Renal pelvis (tissue), 4 donors: ENCODE results near the gene KIAA1217. TPM values are rescaled to one million over a fixed set of nuclear protein-coding genes. Genes with fewer than 3 reads are reported as not detected.

ENCODE experiments used
- DNase-seq: peaks from one replicate; pipeline ENCODE4 v3.0.0-alpha.2; 2013
- polyA plus RNA-seq, 3 donors: library from polyadenylated mRNA; unstranded; fragments of 120-200 nt; gene quantifications; one replicate each; pipeline ENCODE4 v1.2.1, GENCODE V29; 2013; ENCODE audit not compliant: insufficient read length in 3 of 3

KIAA1217 gene
- polyA plus RNA-seq, 3 donors: 83.5 to 102 (median 99.4) TPM

- DNase-seq: no peak
These were observed 381.9 kb downstream of the KIAA1217 start for GRCh38 chr10:24590697-24591457.

DNA sequence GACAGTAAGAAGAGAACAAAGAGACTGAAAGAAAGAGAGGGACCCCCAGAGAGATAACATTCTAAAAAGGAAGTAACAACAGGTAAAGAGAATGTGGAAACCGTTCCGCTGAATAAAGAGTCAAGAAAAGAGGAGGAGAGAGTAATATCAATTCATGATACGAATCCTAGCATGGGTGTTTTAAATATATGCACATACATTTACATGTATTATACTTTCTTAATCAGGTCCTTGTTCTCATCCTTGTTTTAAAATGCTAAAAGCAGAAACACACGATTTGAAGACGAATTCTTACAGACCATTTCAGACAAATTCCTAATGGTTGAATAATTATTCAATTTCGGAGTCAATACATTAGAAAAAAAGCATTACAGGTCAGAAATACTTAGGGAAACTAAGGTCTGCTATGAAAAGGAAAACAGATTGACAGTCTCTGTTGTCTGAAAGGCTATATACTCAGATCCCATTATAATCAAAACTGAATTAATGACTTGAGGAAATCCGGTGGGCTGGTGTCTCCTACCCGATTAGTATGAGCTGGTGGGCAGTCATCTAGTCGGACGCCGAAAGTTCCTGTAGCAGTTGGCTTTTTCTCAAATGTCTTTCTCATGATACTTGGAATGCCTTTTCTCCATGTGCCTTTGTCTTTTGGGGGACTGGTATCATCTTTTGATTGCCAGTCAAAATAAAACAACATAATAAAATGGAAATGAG is 387.4 kb downstream of the KIAA1217 start:
- no peak for DNase-seq

GRCh38 chr10:24597426-24597825 is 388.5 kb downstream of the KIAA1217 start:
- DNase-seq: no peak
